Trophoblast cell (in vitro differentiated cells and primary cell): Measurements from ENCODE around the gene PNPLA6.

Experiments
- DNase-seq, 2 donors: peaks; one replicate each; pipeline ENCODE4 v3.0.0-alpha.2; 2016
- H2AFZ ChIP-seq: 2 replicates; pipeline ENCODE4 v1.6.1; 2013; ENCODE audit warnings: low read length, moderate library complexity, mild to moderate bottlenecking; ENCODE audit not compliant: insufficient read depth, poor library complexity
- H2AK5ac ChIP-seq: 2 replicates; pipeline ENCODE4 v1.6.1; 2013; ENCODE audit warnings: mild to moderate bottlenecking, low read length
- H2BK120ac ChIP-seq: 2 replicates; pipeline ENCODE4 v1.6.1; 2013; ENCODE audit warnings: low read length, mild to moderate bottlenecking, moderate library complexity; ENCODE audit not compliant: insufficient read depth, poor library complexity
- H2BK12ac ChIP-seq: 2 replicates; pipeline ENCODE4 v1.6.1; 2013; ENCODE audit warnings: mild to moderate bottlenecking, low read length, moderate library complexity
- H2BK5ac ChIP-seq: 2 replicates; pipeline ENCODE4 v1.6.1; 2013; ENCODE audit warnings: low read length, low read depth, moderate library complexity, mild to moderate bottlenecking; ENCODE audit not compliant: poor library complexity
- H3K14ac ChIP-seq: 2 replicates; pipeline ENCODE4 v1.6.1; 2013; ENCODE audit warnings: mild to moderate bottlenecking, low read length
- H3K18ac ChIP-seq: 2 replicates; pipeline ENCODE4 v1.6.1; 2013; ENCODE audit warnings: mild to moderate bottlenecking, low read length
- H3K23ac ChIP-seq: 2 replicates; pipeline ENCODE4 v1.6.1; 2013; ENCODE audit warnings: low read length
- H3K27ac ChIP-seq: 2 replicates; pipeline ENCODE4 v1.5.1; 2013; ENCODE audit warnings: low read depth, mild to moderate bottlenecking, inconsistent platforms, low read length, moderate library complexity
- H3K27me3 ChIP-seq: 2 replicates; pipeline ENCODE4 v1.6.1; 2013; ENCODE audit warnings: inconsistent platforms, mild to moderate bottlenecking, low read length, moderate library complexity; ENCODE audit not compliant: insufficient read depth
- H3K36me3 ChIP-seq, 2 experiments: 1 replicate in 1 of 2; 2 replicates in 1 of 2; pipeline ENCODE4 v1.6.1; 2013; ENCODE audit warnings: low read length in 2 of 2, mild to moderate bottlenecking in 2 of 2, moderate library complexity in 1 of 2; ENCODE audit not compliant: insufficient read depth in 2 of 2, control insufficient read depth in 1 of 2
- H3K4ac ChIP-seq: 2 replicates; pipeline ENCODE4 v1.6.1; 2013; ENCODE audit warnings: low read depth, mild to moderate bottlenecking, low read length, moderate library complexity
- H3K4me1 ChIP-seq, 2 experiments: 1 replicate in 1 of 2; 2 replicates in 1 of 2; pipeline ENCODE4 v1.6.1; 2013; ENCODE audit warnings: low read length in 2 of 2, mild to moderate bottlenecking in 2 of 2, moderate library complexity in 1 of 2; ENCODE audit not compliant: insufficient read depth in 2 of 2, control insufficient read depth in 1 of 2
- H3K4me2 ChIP-seq: 2 replicates; pipeline ENCODE4 v1.6.1; 2013; ENCODE audit warnings: inconsistent platforms, mild to moderate bottlenecking, low read length, moderate library complexity
- H3K4me3 ChIP-seq: 2 replicates; pipeline ENCODE4 v1.5.1; 2013; ENCODE audit warnings: mild to moderate bottlenecking, low read depth, low read length, inconsistent platforms
- H3K79me1 ChIP-seq: one replicate; pipeline ENCODE4 v1.6.1; 2013; ENCODE audit warnings: low read length
- H3K79me2 ChIP-seq: 2 replicates; pipeline ENCODE4 v1.6.1; 2013; ENCODE audit warnings: low read length, mild to moderate bottlenecking; ENCODE audit not compliant: control insufficient read depth, insufficient read depth, poor library complexity
- H3K9ac ChIP-seq: 2 replicates; pipeline ENCODE4 v1.6.1; 2013; ENCODE audit warnings: mild to moderate bottlenecking, low read length
- H3K9me3 ChIP-seq: 2 replicates; pipeline ENCODE4 v1.6.1; 2013; ENCODE audit warnings: low read depth, mild to moderate bottlenecking, control low read depth, inconsistent platforms, low read length; ENCODE audit not compliant: insufficient read depth
- H4K12ac ChIP-seq: 2 replicates; pipeline ENCODE4 v1.6.1; 2013; ENCODE audit warnings: low read depth, mild to moderate bottlenecking, low read length, moderate library complexity
- H4K8ac ChIP-seq: 2 replicates; pipeline ENCODE4 v1.6.1; 2013; ENCODE audit warnings: low read depth, mild to moderate bottlenecking, low read length, moderate library complexity
- H4K91ac ChIP-seq: one replicate; pipeline ENCODE4 v1.6.1; 2013; ENCODE audit warnings: low read depth, mild to moderate bottlenecking, low read length, moderate library complexity
- WGBS: extraction: QIAGEN DNeasy Blood & Tissue Kit; methylation state at CpG from one replicate; pipeline ENCODE4 v1.1.7; 2013; ENCODE audit warnings: missing lambda C conversion rate; ENCODE audit not compliant: insufficient read length, insufficient coverage; ENCODE audit errors: extremely low coverage; 5-methylcytosine and 5-hydroxymethylcytosine counted together

Gene PNPLA6

DNA sequence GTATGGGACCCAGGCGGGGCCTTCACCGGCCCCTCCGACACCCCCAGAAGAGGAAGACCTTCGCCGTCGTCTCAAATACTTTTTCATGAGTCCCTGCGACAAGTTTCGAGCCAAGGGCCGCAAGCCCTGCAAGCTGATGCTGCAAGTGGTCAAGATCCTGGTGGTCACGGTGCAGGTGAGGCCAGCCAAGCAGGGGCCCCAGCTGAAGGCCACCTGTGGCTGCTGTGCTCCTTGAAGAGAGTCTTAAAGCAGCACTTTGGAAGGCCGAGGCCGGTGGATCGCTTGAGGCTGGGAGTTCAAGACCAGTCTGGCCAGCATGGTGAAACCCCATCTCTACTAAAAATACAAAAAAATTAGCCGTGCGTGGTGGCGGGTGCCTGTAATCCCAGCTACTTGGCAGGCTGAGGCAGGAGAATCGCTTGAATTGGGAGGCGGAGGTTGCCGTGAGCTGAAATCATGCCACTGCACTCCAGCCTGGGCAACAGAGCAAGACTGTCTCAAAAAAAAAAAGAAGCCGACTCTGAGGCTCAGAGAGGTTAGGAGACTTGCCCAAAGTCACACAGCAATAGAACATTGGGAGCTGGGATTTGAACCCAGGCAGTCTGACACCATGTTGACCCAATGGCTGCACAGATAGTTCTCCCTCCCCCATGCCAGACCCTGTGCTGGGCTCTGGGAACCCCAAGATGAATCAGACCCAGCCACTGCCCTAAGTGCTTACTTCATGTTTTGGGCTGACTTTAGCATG, 10.4 kb upstream of the PNPLA6 start:
- H2BK12ac ChIP-seq = no peak overlapping the region
- no peak overlapping the region for H3K4ac ChIP-seq
- H3K4me1 ChIP-seq = peaks cover 4 to 7% of the 10 kb centered on the region in 2 experiments
- no peak overlapping the region for H4K91ac ChIP-seq
- no peak overlapping the region for H3K27ac ChIP-seq
- DNase-seq = no peak
- no peak overlapping the region for H2BK5ac ChIP-seq
- peaks cover 7% of the 10 kb centered on the region for H3K79me1 ChIP-seq
- no peak overlapping the region for H4K12ac ChIP-seq
- no peak overlapping the region for H3K4me3 ChIP-seq
- no CpG with 5 or more reads among the region's 20 CpGs for WGBS
- H2AFZ ChIP-seq = no peak overlapping the region
- peaks cover 4% of the 10 kb centered on the region for H3K9me3 ChIP-seq
- peaks cover 54 to 58% of the 10 kb centered on the region in 2 experiments for H3K36me3 ChIP-seq
- no peak overlapping the region for H3K4me2 ChIP-seq
- H2AK5ac ChIP-seq = no peak overlapping the region
- no peak overlapping the region for H2BK120ac ChIP-seq
- no peaks in the 10 kb centered on the region for H3K27me3 ChIP-seq
- no peak overlapping the region for H3K14ac ChIP-seq
- H3K18ac ChIP-seq = no peak overlapping the region
- H3K9ac ChIP-seq = no peak overlapping the region
- H4K8ac ChIP-seq = no peak overlapping the region
- no peak overlapping the region for H3K23ac ChIP-seq
- peaks cover 6% of the 10 kb centered on the region for H3K79me2 ChIP-seq

DNA sequence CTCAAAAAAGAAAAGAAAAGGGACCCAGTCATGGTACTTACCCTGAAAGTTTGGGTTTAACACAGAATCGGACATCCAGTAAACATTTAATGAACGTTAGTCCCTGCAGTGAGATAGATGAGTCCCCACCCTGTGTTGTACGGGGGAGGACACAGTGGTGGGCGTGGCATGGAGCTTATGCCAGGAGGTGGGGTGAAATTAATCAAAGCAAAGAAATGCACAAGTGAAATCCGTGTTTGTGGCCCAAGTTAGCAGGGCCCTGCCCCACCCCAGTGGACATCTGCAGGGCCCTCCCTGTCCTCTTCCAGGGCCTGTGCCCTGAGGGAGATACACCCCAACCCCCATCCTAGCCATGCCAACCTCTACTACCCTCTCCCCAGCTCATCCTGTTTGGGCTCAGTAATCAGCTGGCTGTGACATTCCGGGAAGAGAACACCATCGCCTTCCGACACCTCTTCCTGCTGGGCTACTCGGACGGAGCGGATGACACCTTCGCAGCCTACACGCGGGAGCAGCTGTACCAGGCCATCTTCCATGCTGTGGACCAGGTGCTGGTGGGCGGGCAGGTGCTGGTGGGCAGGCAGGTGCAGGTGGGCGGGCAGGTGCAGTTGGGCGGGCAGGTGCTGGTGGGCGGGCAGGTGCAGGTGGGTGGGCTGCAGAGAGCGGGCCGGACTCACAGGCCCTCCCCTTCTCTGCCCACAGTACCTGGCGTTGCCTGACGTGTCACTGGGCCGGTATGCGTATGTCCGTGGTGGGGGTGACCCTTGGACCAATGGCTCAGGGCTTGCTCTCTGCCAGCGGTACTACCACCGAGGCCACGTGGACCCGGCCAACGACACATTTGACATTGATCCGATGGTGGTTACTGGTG, 9.2 kb upstream of the PNPLA6 start:
- Histone ChIP-seq H3K36me3 (peaks cover 52 to 54% of the 10 kb centered on the region in 2 experiments), H3K27ac (no peak overlapping the region), H3K4me1 (peaks cover 4 to 7% of the 10 kb centered on the region in 2 experiments), H3K79me1 (peaks cover 7% of the 10 kb centered on the region), H3K23ac (no peak overlapping the region), H4K12ac (no peak overlapping the region), H3K9ac (no peak overlapping the region), H3K4ac (no peak overlapping the region), H3K4me3 (no peak overlapping the region), H4K91ac (no peak overlapping the region), H3K4me2 (no peak overlapping the region), H2BK120ac (no peak overlapping the region), H3K9me3 (peaks cover 4% of the 10 kb centered on the region), H3K27me3 (no peaks in the 10 kb centered on the region), H3K14ac (no peak overlapping the region), H2BK12ac (no peak overlapping the region), H3K18ac (no peak overlapping the region), H2AK5ac (no peak overlapping the region), H3K79me2 (peaks cover 6% of the 10 kb centered on the region), H2BK5ac (no peak overlapping the region), H2AFZ (no peak overlapping the region), H4K8ac (no peak overlapping the region)
- DNase-seq = no peak
- WGBS = no CpG with 5 or more reads among the region's 31 CpGs

DNA sequence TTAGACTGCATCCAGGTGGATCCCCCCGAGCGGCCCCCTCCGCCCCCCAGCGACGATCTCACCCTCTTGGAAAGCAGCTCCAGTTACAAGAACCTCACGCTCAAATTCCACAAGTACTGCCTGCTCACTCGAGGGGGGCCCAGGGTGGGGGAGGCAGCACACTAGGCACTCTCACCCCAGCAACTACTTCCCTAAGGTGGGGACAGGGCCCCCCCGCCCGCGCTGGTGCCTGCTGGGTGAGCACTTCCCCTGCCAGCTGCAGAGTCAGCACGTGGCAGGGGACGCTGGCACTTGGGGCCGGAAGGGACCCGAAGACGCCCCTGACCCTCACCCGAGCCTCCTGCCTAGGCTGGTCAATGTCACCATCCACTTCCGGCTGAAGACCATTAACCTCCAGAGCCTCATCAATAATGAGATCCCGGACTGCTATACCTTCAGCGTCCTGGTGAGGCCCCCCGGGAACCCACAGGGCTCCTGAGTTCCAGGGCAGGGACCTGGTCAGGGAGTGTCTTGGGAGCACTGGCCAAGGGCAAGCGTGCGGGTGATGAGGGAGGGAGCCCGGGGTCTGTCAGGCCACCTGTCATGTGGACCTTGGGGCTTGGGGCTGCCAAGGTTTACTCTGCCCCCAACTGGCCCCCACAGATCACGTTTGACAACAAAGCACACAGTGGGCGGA, 7.9 kb upstream of the PNPLA6 start:
- Histone ChIP-seq H2BK120ac (no peak overlapping the region), H4K91ac (no peak overlapping the region), H3K14ac (no peak overlapping the region), H3K4ac (no peak overlapping the region), H3K18ac (no peak overlapping the region), H3K9ac (no peak overlapping the region), H2AK5ac (no peak overlapping the region), H2BK5ac (no peak overlapping the region), H3K36me3 (peaks cover 56 to 60% of the 10 kb centered on the region in 2 experiments), H2AFZ (no peak overlapping the region), H3K27me3 (no peaks in the 10 kb centered on the region), H3K79me2 (peaks cover 2% of the 10 kb centered on the region), H3K79me1 (peaks cover under 1% of the 10 kb centered on the region), H4K8ac (no peak overlapping the region), H3K9me3 (peaks cover 4% of the 10 kb centered on the region), H3K4me2 (no peak overlapping the region), H4K12ac (no peak overlapping the region), H2BK12ac (no peak overlapping the region), H3K23ac (no peak overlapping the region), H3K4me3 (no peak overlapping the region), H3K27ac (no peak overlapping the region), H3K4me1 (peaks cover 4 to 8% of the 10 kb centered on the region in 2 experiments)
- no peak for DNase-seq
- no CpG with 5 or more reads among the region's 25 CpGs for WGBS

DNA sequence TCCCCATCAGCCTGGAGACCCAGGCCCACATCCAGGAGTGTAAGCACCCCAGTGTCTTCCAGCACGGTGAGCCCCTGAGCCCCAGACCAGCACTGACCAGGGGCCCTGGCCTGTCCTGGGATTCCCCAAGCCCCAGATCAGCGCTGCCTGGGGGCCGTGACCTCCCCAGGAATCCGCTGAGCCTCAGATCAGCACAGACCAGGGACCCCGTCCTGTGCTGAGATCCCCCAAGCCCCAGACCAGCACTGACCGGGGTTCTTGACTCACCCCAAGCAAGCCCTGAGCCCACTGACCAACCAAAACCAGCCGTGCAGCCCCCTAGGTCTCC, 7.4 kb upstream of the PNPLA6 start:
- H3K79me2 ChIP-seq = no peaks in the 10 kb centered on the region
- H3K36me3 ChIP-seq = peaks cover 60% of the 10 kb centered on the region in 2 experiments
- no peak for DNase-seq
- no peak overlapping the region for H3K14ac ChIP-seq
- no peak overlapping the region for H3K4me2 ChIP-seq
- WGBS = no CpG with 5 or more reads among the region's 7 CpGs
- no peak overlapping the region for H2AFZ ChIP-seq
- no peaks in the 10 kb centered on the region for H3K27me3 ChIP-seq
- no peak overlapping the region for H3K4ac ChIP-seq
- no peak overlapping the region for H3K4me3 ChIP-seq
- H3K79me1 ChIP-seq = peaks cover 2% of the 10 kb centered on the region
- peaks cover 4% of the 10 kb centered on the region for H3K9me3 ChIP-seq
- H3K23ac ChIP-seq = no peak overlapping the region
- H2BK120ac ChIP-seq = no peak overlapping the region
- peaks cover 8 to 10% of the 10 kb centered on the region in 2 experiments for H3K4me1 ChIP-seq
- H4K91ac ChIP-seq = no peak overlapping the region
- H3K9ac ChIP-seq = no peak overlapping the region
- H3K18ac ChIP-seq = no peak overlapping the region
- no peak overlapping the region for H2BK12ac ChIP-seq
- H2BK5ac ChIP-seq = no peak overlapping the region
- no peak overlapping the region for H4K8ac ChIP-seq
- no peak overlapping the region for H4K12ac ChIP-seq
- no peak overlapping the region for H2AK5ac ChIP-seq
- no peak overlapping the region for H3K27ac ChIP-seq
